Measurements from ENCODE around the gene KDM4C.
"Not testable (repeated sequence)": the region's sequence is repeated elsewhere in the genome, so short reads cannot be mapped to it uniquely, and the experiment has no call there.

The KDM4C gene

GRCh38 chr9:6764011-6764410 is 6.2 kb downstream of the KDM4C start:
- H3K27ac ChIP-seq (ENCODE audit: low read depth, low read length) = no peak overlapping the region
- H3K4me1 ChIP-seq (ENCODE audit: control insufficient read depth, insufficient read depth, low read length, unreplicated experiment) = peaks cover 16% of the 10 kb centered on the region
- no peak overlapping the region for H2AFZ ChIP-seq (ENCODE audit: low read length, unreplicated experiment)
- H3K79me2 ChIP-seq (ENCODE audit: control insufficient read depth, insufficient read depth, low read length, unreplicated experiment) = peaks cover 70% of the 10 kb centered on the region
- no peaks in the 10 kb centered on the region for H3K36me3 ChIP-seq (ENCODE audit: insufficient read depth, low read length)
- H3K27me3 ChIP-seq (ENCODE audit: insufficient read depth, low read length) = no peaks in the 10 kb centered on the region
- no peak overlapping the region for H3K4me3 ChIP-seq (ENCODE audit: low read depth, low read length)

- Histone ChIP-seq H2AFZ (ENCODE audit: low read length, unreplicated experiment) (no peak overlapping the region), H3K79me2 (ENCODE audit: control insufficient read depth, insufficient read depth, low read length, unreplicated experiment) (peaks cover 72% of the 10 kb centered on the region), H3K4me3 (ENCODE audit: low read depth, low read length) (no peak overlapping the region), H3K4me1 (ENCODE audit: control insufficient read depth, insufficient read depth, low read length, unreplicated experiment) (peaks cover 15% of the 10 kb centered on the region), H3K27me3 (ENCODE audit: insufficient read depth, low read length) (no peaks in the 10 kb centered on the region), H3K36me3 (ENCODE audit: insufficient read depth, low read length) (no peaks in the 10 kb centered on the region), H3K27ac (ENCODE audit: low read depth, low read length) (no peak overlapping the region)
Observed at GRCh38 chr9:6764523-6764922, 6.8 kb downstream of the KDM4C start.

GRCh38 chr9:6764950-6765349 is 7.2 kb downstream of the KDM4C start:
- Histone ChIP-seq H3K4me3 (ENCODE audit: low read depth, low read length) (no peak overlapping the region), H3K79me2 (ENCODE audit: control insufficient read depth, insufficient read depth, low read length, unreplicated experiment) (peaks cover 72% of the 10 kb centered on the region), H3K27ac (ENCODE audit: low read depth, low read length) (no peak overlapping the region), H3K4me1 (ENCODE audit: control insufficient read depth, insufficient read depth, low read length, unreplicated experiment) (peaks cover 12% of the 10 kb centered on the region), H3K27me3 (ENCODE audit: insufficient read depth, low read length) (no peaks in the 10 kb centered on the region), H3K36me3 (ENCODE audit: insufficient read depth, low read length) (no peaks in the 10 kb centered on the region), H2AFZ (ENCODE audit: low read length, unreplicated experiment) (no peak overlapping the region)

GRCh38 chr9:6765396-6765795 is 7.6 kb downstream of the KDM4C start:
- Histone ChIP-seq H3K36me3 (ENCODE audit: insufficient read depth, low read length) (no peaks in the 10 kb centered on the region), H3K4me3 (ENCODE audit: low read depth, low read length) (no peak overlapping the region), H3K27me3 (ENCODE audit: insufficient read depth, low read length) (no peaks in the 10 kb centered on the region), H2AFZ (ENCODE audit: low read length, unreplicated experiment) (no peak overlapping the region), H3K79me2 (ENCODE audit: control insufficient read depth, insufficient read depth, low read length, unreplicated experiment) (peaks cover 74% of the 10 kb centered on the region), H3K4me1 (ENCODE audit: control insufficient read depth, insufficient read depth, low read length, unreplicated experiment) (peaks cover 10% of the 10 kb centered on the region), H3K27ac (ENCODE audit: low read depth, low read length) (no peak overlapping the region)

- no peaks in the 10 kb centered on the region for H3K36me3 ChIP-seq (ENCODE audit: insufficient read depth, low read length)
- peaks cover 69% of the 10 kb centered on the region for H3K79me2 ChIP-seq (ENCODE audit: control insufficient read depth, insufficient read depth, low read length, unreplicated experiment)
- peaks cover 10% of the 10 kb centered on the region for H3K4me1 ChIP-seq (ENCODE audit: control insufficient read depth, insufficient read depth, low read length, unreplicated experiment)
- H3K27ac ChIP-seq (ENCODE audit: low read depth, low read length) = no peak overlapping the region
- no peak overlapping the region for H3K4me3 ChIP-seq (ENCODE audit: low read depth, low read length)
- no peak overlapping the region for H2AFZ ChIP-seq (ENCODE audit: low read length, unreplicated experiment)
- no peaks in the 10 kb centered on the region for H3K27me3 ChIP-seq (ENCODE audit: insufficient read depth, low read length)
Observed at GRCh38 chr9:6766606-6767005, 8.8 kb downstream of the KDM4C start.

GRCh38 chr9:6768587-6768986 is 10.8 kb downstream of the KDM4C start:
- peaks cover 64% of the 10 kb centered on the region for H3K79me2 ChIP-seq (ENCODE audit: control insufficient read depth, insufficient read depth, low read length, unreplicated experiment)
- not testable (repeated sequence) for H3K4me3 ChIP-seq (ENCODE audit: low read depth, low read length); H3K27me3 ChIP-seq (ENCODE audit: insufficient read depth, low read length); H2AFZ ChIP-seq (ENCODE audit: low read length, unreplicated experiment); H3K27ac ChIP-seq (ENCODE audit: low read depth, low read length); H3K36me3 ChIP-seq (ENCODE audit: insufficient read depth, low read length)
- peaks cover 10% of the 10 kb centered on the region for H3K4me1 ChIP-seq (ENCODE audit: control insufficient read depth, insufficient read depth, low read length, unreplicated experiment)

- H3K4me1 ChIP-seq (ENCODE audit: control insufficient read depth, insufficient read depth, low read length, unreplicated experiment) = no peaks in the 10 kb centered on the region
- H2AFZ ChIP-seq (ENCODE audit: low read length, unreplicated experiment) = no peak overlapping the region
- H3K36me3 ChIP-seq (ENCODE audit: insufficient read depth, low read length) = no peaks in the 10 kb centered on the region
- H3K27ac ChIP-seq (ENCODE audit: low read depth, low read length) = no peak overlapping the region
- H3K4me3 ChIP-seq (ENCODE audit: low read depth, low read length) = no peak overlapping the region
- peaks cover 45% of the 10 kb centered on the region for H3K79me2 ChIP-seq (ENCODE audit: control insufficient read depth, insufficient read depth, low read length, unreplicated experiment)
- no peaks in the 10 kb centered on the region for H3K27me3 ChIP-seq (ENCODE audit: insufficient read depth, low read length)
Observed at GRCh38 chr9:6771722-6772121, 13.9 kb downstream of the KDM4C start.

GRCh38 chr9:6777213-6777902 is 19.6 kb downstream of the KDM4C start:
- Histone ChIP-seq H2AFZ (ENCODE audit: low read length, unreplicated experiment) (no peak overlapping the region), H3K79me2 (ENCODE audit: control insufficient read depth, insufficient read depth, low read length, unreplicated experiment) (peaks cover 59% of the 10 kb centered on the region), H3K4me1 (ENCODE audit: control insufficient read depth, insufficient read depth, low read length, unreplicated experiment) (peaks cover 8% of the 10 kb centered on the region), H3K4me3 (ENCODE audit: low read depth, low read length) (no peak overlapping the region), H3K36me3 (ENCODE audit: insufficient read depth, low read length) (no peaks in the 10 kb centered on the region), H3K27me3 (ENCODE audit: insufficient read depth, low read length) (no peaks in the 10 kb centered on the region), H3K27ac (ENCODE audit: low read depth, low read length) (no peak overlapping the region)

- H3K4me3 ChIP-seq (ENCODE audit: low read depth, low read length) = no peak overlapping the region
- peaks cover 66% of the 10 kb centered on the region for H3K79me2 ChIP-seq (ENCODE audit: control insufficient read depth, insufficient read depth, low read length, unreplicated experiment)
- H2AFZ ChIP-seq (ENCODE audit: low read length, unreplicated experiment) = no peak overlapping the region
- no peaks in the 10 kb centered on the region for H3K36me3 ChIP-seq (ENCODE audit: insufficient read depth, low read length)
- H3K27ac ChIP-seq (ENCODE audit: low read depth, low read length) = no peak overlapping the region
- H3K27me3 ChIP-seq (ENCODE audit: insufficient read depth, low read length) = no peaks in the 10 kb centered on the region
- H3K4me1 ChIP-seq (ENCODE audit: control insufficient read depth, insufficient read depth, low read length, unreplicated experiment) = peaks cover 8% of the 10 kb centered on the region
Observed at GRCh38 chr9:6779417-6780241, 21.9 kb downstream of the KDM4C start.

GRCh38 chr9:6780690-6781089 is 22.9 kb downstream of the KDM4C start:
- H3K27ac ChIP-seq (ENCODE audit: low read depth, low read length) = no peak overlapping the region
- H3K4me3 ChIP-seq (ENCODE audit: low read depth, low read length) = no peak overlapping the region
- H2AFZ ChIP-seq (ENCODE audit: low read length, unreplicated experiment) = no peak overlapping the region
- peaks cover 8% of the 10 kb centered on the region for H3K4me1 ChIP-seq (ENCODE audit: control insufficient read depth, insufficient read depth, low read length, unreplicated experiment)
- H3K27me3 ChIP-seq (ENCODE audit: insufficient read depth, low read length) = no peaks in the 10 kb centered on the region
- peaks cover 72% of the 10 kb centered on the region for H3K79me2 ChIP-seq (ENCODE audit: control insufficient read depth, insufficient read depth, low read length, unreplicated experiment)
- no peaks in the 10 kb centered on the region for H3K36me3 ChIP-seq (ENCODE audit: insufficient read depth, low read length)

- no peak overlapping the region for H3K4me3 ChIP-seq (ENCODE audit: low read depth, low read length)
- H3K27ac ChIP-seq (ENCODE audit: low read depth, low read length) = no peak overlapping the region
- no peak overlapping the region for H2AFZ ChIP-seq (ENCODE audit: low read length, unreplicated experiment)
- no peaks in the 10 kb centered on the region for H3K36me3 ChIP-seq (ENCODE audit: insufficient read depth, low read length)
- H3K79me2 ChIP-seq (ENCODE audit: control insufficient read depth, insufficient read depth, low read length, unreplicated experiment) = peaks cover 76% of the 10 kb centered on the region
- peaks cover 8% of the 10 kb centered on the region for H3K4me1 ChIP-seq (ENCODE audit: control insufficient read depth, insufficient read depth, low read length, unreplicated experiment)
- H3K27me3 ChIP-seq (ENCODE audit: insufficient read depth, low read length) = no peaks in the 10 kb centered on the region
Observed at GRCh38 chr9:6781476-6781875, 23.7 kb downstream of the KDM4C start.
